ENCODE results near the gene AP2A2.

DNA sequence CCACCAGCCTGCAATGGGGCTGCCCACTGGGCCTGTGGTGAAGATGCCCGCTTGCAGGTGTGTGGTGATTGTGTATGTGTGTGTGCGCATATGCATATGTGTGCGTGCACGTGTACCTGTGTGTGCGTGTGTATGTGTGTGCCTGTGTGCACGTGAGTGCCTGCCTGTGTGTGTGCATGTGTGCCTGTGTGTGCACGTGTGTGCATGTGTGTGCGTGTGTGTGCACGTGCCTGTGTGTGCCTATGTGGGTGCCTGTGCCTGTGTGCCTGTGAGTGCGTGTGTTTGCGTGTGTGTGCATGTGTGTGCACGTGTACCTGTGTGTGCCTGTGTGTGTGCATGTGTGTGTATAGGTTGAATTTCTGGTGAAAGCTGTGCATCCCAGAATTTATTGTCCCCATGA lies 113.3 kb downstream of the AP2A2 start:
- TF ChIP-seq, protein P1, sequence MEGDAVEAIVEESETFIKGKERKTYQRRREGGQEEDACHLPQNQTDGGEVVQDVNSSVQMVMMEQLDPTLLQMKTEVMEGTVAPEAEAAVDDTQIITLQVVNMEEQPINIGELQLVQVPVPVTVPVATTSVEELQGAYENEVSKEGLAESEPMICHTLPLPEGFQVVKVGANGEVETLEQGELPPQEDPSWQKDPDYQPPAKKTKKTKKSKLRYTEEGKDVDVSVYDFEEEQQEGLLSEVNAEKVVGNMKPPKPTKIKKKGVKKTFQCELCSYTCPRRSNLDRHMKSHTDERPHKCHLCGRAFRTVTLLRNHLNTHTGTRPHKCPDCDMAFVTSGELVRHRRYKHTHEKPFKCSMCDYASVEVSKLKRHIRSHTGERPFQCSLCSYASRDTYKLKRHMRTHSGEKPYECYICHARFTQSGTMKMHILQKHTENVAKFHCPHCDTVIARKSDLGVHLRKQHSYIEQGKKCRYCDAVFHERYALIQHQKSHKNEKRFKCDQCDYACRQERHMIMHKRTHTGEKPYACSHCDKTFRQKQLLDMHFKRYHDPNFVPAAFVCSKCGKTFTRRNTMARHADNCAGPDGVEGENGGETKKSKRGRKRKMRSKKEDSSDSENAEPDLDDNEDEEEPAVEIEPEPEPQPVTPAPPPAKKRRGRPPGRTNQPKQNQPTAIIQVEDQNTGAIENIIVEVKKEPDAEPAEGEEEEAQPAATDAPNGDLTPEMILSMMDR (IDR thresholded peaks at IDR 0.05): no peak
- no peak for TF ChIP-seq POLR2A (IDR thresholded peaks at IDR 0.05)

All from lower leg skin (tissue), 3 donors.